Retina (tissue), 1 donor: ENCODE measurements around the gene HTR3E.
"Not testable (repeated sequence)": the region's sequence is repeated elsewhere in the genome, so short reads cannot be mapped to it uniquely, and the experiment has no call there.

ENCODE experiments used
- DNase-seq: peaks from one replicate; pipeline ENCODE4 v3.0.0-alpha.2; 2016

Gene HTR3E, protein sequence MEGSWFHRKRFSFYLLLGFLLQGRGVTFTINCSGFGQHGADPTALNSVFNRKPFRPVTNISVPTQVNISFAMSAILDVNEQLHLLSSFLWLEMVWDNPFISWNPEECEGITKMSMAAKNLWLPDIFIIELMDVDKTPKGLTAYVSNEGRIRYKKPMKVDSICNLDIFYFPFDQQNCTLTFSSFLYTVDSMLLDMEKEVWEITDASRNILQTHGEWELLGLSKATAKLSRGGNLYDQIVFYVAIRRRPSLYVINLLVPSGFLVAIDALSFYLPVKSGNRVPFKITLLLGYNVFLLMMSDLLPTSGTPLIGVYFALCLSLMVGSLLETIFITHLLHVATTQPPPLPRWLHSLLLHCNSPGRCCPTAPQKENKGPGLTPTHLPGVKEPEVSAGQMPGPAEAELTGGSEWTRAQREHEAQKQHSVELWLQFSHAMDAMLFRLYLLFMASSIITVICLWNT

GRCh38 chr3:184096811-184097383, at the start of gene HTR3E:
Gene HTR3E (plus strand): TSS chr3:184097064. CDS start chr3:184097530, 466 bp downstream.
- DNase-seq = no peak

- no peak for DNase-seq
Measured at GRCh38 chr3:184050217-184050847, 46.5 kb upstream of the HTR3E start.

DNA sequence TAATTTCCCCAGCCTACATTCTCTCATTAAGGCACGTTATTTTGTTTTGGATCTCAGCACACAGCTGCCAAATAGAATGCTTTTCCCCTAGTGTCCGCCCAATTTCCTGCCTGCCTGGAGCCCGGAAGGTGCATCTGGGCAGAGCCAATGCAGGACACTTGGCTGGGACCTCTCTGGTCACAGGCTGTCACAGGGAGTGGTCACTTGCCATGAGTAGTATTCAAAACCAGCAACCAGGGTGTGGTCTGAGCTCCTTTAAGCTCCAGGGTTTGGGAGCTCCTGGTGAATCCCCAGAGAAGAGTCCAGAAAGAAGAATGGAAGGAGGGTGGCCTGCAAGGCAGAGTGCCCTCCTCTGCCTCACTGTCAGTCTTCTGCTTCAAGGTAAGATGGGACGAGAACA, 44.1 kb upstream of the HTR3E start, which contains the start of gene HTR3C:
TSS of gene HTR3C (plus strand) at position 281 of the 400 bp plus-strand sequence. CDS start at position 315, 34 bp downstream.
- no peak for DNase-seq

- no peak for DNase-seq
Measured at GRCh38 chr3:184058029-184058428, 38.8 kb upstream of the HTR3E start.

DNA sequence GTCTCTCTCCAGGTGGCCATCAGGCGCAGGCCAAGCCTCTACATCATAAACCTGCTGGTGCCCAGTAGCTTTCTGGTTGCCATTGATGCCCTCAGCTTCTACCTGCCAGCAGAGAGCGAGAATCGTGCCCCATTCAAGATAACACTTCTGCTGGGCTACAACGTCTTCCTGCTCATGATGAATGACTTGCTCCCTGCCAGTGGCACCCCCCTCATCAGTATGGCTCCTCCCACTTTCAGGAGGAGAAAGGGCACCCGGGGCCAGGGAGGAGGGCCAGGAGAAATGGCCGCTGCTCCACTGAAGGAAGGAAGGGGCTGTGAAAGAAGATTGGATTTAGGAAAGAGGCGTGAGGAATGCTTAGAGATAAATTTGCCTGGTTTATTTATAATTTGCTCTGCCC, 37.4 kb upstream of the HTR3E start:
- no peak for DNase-seq

GRCh38 chr3:184062637-184063036, 34.2 kb upstream of the HTR3E start:
- DNase-seq = no peak

DNA sequence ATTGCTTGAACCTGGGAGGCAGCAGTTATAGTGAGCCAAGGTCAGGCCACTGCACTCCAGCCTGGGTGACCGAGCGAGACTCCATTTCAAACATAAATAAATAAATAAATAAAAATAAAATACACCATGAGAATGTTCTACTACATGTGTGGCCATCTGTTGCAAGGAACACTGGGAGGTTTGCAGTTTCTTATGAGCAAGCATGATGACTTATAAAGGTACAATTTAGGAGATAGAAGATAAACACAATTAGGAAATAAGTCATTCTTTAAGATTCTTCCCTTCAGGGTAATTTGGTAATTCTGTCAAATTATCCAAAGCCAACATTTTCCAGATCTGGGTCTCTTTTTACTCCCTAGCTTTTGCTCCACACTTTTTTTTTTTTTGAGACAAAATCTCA, 30.7 kb upstream of the HTR3E start:
- no peak for DNase-seq

DNA sequence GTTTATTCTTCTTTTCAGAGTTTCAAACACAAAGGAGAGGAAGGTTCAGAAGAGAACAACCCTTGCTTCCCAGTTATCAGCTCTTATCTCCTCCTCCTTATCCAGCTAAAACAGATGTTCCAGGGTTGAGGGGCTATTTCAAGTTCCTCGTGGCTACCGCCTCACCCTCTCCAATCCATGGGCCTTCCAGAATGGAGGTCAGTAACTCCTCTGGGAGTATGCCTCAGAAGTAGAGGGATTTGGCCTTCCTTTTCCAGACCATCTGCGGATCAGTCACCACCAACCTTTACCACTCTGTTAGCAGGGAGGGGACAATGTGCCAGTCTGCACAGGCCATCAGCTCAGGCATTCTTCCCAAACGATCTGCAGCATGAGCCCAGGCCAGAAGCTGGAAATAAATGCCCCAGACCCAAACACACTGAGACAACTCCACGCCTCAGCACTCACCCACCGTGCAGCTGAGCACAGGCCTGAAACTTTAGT, 29.2 kb upstream of the HTR3E start:
- no peak for DNase-seq

GRCh38 chr3:184068344-184068743, 28.5 kb upstream of the HTR3E start:
- DNase-seq = no peak

DNA sequence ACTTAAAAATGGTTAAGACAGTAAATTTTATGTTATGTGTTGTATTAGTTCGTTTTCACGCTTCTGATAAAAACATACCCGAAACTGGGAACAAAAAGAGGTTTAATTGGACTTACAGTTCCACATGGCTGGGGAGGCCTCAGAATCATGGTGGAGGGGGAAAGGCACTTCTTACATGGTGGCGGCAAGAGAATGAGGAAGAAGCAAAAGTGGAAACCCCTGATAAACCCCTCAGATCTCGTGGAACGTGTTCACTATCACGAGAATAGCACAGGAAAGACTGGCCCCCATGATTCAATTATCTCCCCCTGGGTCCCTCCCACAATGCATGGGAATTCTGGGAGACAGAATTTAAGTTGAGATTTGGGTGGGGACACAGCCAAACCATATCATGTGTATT, 25.7 kb upstream of the HTR3E start:
- DNase-seq = not testable (repeated sequence)

GRCh38 chr3:184073621-184074020, 23.2 kb upstream of the HTR3E start:
- no peak for DNase-seq

DNA sequence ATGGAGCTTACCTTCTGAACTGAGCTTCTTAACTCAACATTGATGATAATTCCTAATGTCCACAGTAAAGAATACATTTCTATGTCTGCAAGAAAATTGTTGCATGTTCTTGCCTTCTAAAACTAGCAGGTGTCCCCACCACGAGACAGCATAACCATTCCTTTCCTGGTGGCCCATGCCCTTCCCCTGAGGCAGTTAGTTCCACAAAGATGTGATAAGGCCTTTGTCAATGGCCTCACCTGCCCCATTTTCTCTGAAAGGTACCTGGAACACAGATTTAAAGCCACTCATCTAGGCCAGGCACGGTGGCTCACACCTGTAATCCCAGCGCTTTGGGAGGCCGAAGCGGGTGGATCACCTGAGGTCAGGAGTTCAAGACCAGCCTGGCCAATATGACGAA, 21.0 kb upstream of the HTR3E start:
- no peak for DNase-seq

DNA sequence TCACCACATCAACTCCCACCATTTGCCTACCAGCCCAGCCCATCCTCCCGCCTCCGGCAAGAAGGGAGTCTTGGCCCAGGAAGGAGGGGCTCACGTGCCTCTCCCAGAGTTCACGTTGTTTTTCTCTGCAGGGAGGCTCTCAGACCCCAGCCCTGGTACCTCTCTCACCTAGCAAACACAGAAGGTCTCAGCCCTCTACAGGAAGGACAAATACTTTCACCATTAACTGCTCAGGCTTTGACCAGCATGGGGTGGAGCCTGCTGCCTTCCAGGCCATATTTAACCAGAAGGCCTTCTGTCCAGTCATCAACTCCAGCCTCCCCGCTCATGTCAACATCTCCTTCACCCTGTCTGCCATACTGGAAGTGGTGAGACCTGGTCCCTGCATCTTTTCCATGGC, 19.0 kb upstream of the HTR3E start:
- DNase-seq = no peak

DNA sequence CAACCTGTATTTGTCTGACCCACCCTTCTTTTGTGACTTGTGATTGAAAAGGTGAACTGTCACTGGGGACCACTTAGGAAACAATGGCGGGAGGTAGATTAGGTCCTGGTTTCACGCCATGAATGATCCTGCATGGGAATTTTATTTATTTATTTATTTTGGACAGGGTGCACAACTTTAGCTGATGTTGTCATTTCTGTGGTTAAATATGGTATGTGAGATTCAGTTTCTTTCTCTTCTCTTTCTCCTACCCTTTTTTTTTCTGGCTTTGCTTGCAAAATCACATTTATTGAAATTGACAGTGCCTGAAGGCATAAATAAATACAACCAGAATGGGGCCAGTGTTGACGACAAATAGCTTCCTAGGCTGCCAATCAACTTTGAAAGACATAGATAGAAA, 18.0 kb upstream of the HTR3E start:
- no peak for DNase-seq

- DNase-seq = no peak
Measured at GRCh38 chr3:184081116-184081830, 15.6 kb upstream of the HTR3E start.

GRCh38 chr3:184082034-184082433, 14.8 kb upstream of the HTR3E start:
- no peak for DNase-seq

GRCh38 chr3:184082465-184082864, 14.4 kb upstream of the HTR3E start:
- no peak for DNase-seq

GRCh38 chr3:184085389-184085852, 11.4 kb upstream of the HTR3E start:
- DNase-seq = no peak

DNA sequence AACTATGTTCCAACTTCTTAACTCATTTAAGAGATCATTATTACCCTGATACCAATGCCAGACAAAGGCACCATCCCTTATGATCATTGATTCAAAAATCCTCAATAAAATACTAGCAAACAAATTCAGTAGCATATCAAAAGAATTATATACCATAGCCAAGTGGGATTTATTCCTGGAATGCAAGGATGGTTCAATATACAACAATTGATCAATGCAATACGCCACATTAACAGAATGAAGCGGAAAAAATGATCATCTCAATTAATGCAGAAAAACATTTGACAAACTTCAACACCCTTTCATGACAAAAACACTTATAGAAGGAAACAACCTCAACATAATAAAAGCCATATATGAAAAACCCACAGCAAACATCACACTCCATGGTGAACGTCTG, 4.7 kb upstream of the HTR3E start:
- DNase-seq = no peak

- DNase-seq = no peak
Measured at GRCh38 chr3:184097556-184097955, 692 bp downstream of the HTR3E start.

- no peak for DNase-seq
Measured at GRCh38 chr3:184099806-184100686, 3.2 kb downstream of the HTR3E start.

DNA sequence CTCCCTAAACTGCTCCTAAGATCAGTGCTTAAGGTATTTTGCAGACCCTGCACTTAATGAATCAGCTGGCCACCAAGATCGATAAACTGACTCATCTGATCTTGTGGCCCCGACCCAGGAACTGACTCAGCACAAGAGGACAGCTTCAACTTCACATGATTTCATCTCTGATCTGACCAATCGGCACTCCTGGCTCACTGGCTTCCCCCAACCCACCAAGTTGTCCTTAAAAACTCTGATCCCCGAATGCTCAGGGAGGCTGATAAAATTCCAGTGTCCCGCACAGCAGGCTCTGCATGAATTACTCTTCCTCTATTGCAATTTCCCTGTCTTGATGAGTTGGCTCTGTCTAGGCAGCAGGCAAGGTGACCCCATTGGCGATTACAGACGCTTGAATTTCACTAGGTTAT, 13.5 kb downstream of the HTR3E start:
- no peak for DNase-seq
